Measurements from ENCODE around the gene ATP6V1G1.
"Not testable (repeated sequence)": the region's sequence is repeated elsewhere in the genome, so short reads cannot be mapped to it uniquely, and the experiment has no call there.

ATP6V1G1 gene

GRCh38 chr9:114587345-114588202 lies at the start of gene ATP6V1G1:
Gene ATP6V1G1 (plus strand): TSS chr9:114587769. CDS start chr9:114587839, 70 bp downstream.
- peak; percentile 99 for DNase-seq (ENCODE audit: low read depth)

DNA sequence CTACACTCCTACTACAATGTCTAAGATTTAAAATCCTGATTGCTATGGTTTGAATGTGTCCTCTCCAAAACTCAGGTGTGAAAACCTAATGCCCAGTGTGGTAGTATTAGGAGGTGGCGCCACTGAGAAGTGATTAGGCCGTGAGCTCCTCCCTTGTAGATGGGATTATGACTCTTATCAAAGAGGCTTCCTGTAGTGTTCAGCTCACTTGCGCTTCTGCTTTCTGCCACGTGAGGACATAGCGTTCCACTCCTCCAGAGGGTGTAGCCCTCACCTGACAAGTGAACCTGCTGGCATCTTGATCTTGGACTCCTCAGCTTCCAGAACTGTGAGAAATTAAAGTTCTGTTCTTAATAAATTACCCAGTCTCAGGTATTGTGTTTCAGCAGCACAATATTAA lies 49.3 kb upstream of the ATP6V1G1 start:
- DNase-seq (ENCODE audit: low read depth), result peak; percentile 32

DNA sequence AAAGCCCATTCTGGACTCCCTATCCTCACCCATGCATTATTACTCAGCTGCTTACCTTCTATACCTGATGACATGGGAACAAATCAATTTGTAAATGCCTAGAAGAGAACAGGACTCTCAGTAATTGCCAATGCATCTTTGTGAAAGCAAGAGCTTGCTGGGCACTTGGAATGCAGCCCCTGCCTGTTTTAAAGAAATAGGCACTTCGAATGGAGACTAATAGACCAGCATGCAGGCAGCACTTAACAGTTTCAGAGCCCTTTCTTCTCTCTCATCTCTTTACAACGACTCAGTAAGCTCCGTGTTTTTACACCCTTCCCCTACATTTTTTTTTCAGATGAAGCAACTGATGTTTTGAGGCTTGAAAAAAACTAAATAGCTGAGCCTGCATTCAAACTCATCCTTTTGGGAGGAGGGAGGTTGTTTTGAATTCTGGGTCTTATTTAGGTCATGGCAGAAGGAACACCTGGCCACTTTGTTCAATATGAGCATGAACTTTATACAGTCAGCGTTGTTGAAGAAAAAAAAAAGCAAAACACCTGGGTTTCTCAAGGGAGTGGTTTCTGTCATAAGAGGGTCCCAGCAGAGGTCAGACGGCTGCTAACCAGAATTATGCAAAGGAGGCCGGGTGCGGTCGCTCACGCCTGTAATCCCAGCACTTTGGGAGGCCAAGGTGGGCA lies 47.7 kb upstream of the ATP6V1G1 start:
- no peak for DNase-seq (ENCODE audit: low read depth)

- no peak for DNase-seq (ENCODE audit: low read depth)
These were observed 42.5 kb upstream of the ATP6V1G1 start for GRCh38 chr9:114545055-114545454.

DNA sequence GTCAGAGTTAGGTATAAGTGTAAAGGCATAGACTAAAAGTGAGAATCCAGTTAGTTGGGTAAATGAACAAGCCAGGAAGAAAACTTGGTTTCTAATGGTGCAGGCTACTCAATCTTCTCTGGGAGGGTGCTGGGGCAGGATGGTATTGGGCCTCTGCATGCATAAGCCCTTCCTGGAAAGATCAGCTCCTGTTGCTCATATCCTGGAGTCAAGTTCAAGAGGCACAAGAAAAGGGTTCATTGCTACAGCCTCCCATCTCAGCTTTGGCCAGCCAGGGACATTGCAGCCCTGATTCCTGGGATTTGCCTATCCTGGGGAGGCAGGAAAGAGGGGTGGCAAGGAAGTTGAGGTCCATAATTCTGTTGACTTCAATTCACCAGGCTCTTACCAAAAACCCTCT lies 40.7 kb upstream of the ATP6V1G1 start:
- no peak for DNase-seq (ENCODE audit: low read depth)

- peak; percentile 43 for DNase-seq (ENCODE audit: low read depth)
These were observed 37.8 kb upstream of the ATP6V1G1 start for GRCh38 chr9:114549697-114550330.

DNA sequence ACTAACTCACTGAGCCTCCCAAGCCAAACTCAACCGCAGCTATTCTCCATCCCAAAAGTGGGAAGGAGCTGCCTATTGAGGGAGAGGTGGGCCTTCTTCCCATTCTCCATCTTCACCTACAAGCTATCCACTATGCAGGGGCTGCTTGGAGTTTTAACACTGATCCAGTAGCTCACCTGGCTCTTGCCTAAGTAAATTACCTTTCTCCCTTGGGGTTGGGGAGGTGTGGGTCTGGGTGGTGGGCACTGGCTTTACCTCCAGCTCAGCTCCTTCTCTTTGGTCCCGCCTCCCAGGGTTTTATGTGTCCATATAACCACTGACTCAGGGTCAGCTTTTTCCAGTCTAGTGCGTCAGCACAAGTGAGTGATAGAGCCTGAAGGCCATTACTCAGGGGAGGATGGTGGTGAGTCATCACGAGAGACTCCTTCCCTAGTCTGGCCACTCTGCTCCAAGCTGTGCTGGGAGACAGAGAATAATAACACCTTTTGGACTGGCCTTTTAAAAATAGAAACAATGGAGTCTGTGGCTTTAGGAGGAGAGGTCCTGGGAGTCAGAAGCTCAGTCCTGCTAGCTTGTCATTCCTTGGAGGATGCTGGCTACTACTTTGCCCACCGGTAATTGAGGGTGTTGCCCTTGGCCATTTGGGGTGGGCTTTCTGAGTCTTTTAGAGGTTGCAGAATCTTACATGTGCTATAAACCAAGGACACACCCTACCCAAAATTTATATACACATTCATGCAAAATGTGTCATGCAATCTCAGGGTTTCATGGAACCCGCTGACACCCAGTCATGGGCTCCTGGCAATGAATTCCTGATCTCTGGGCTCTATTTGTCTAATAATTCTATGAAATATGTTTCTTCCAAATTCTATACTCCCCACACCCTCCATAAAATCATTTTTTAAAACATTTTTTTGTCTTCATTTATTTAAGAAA lies 35.6 kb upstream of the ATP6V1G1 start:
- DNase-seq (ENCODE audit: low read depth), result peak; percentile 98

GRCh38 chr9:114552706-114553105 lies 34.9 kb upstream of the ATP6V1G1 start:
- no peak for DNase-seq (ENCODE audit: low read depth)

GRCh38 chr9:114553202-114553601 lies 34.4 kb upstream of the ATP6V1G1 start:
- no peak for DNase-seq (ENCODE audit: low read depth)

- no peak for DNase-seq (ENCODE audit: low read depth)
These were observed 31.9 kb upstream of the ATP6V1G1 start for GRCh38 chr9:114555696-114556095.

GRCh38 chr9:114558027-114558675 lies 29.4 kb upstream of the ATP6V1G1 start:
- DNase-seq (ENCODE audit: low read depth), result peak; percentile 47

- no peak for DNase-seq (ENCODE audit: low read depth)
These were observed 27.6 kb upstream of the ATP6V1G1 start for GRCh38 chr9:114559830-114560513.

GRCh38 chr9:114560956-114561355 lies 26.6 kb upstream of the ATP6V1G1 start:
- DNase-seq (ENCODE audit: low read depth), result peak; percentile 69

GRCh38 chr9:114561771-114562170 lies 25.8 kb upstream of the ATP6V1G1 start:
- no peak for DNase-seq (ENCODE audit: low read depth)

DNA sequence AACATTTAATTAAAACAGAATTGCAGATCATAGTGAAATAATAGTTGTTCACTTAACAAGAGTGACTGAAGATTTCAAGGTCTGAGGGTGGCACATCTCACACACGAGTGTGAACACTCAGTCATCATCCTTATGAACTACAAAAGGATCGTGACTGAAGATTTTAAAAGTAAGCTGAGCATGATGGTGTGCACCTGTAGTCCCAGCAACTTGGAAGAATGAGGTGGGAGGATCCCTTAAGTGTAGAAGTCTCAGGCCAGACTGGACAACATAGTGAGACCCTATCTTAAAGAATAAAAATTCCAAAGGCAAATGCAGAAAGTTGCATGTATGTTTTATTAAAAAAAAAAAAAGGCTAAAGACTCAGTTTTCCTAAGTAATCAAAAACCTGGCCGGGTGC lies 22.4 kb upstream of the ATP6V1G1 start:
- DNase-seq (ENCODE audit: low read depth), result no peak

DNA sequence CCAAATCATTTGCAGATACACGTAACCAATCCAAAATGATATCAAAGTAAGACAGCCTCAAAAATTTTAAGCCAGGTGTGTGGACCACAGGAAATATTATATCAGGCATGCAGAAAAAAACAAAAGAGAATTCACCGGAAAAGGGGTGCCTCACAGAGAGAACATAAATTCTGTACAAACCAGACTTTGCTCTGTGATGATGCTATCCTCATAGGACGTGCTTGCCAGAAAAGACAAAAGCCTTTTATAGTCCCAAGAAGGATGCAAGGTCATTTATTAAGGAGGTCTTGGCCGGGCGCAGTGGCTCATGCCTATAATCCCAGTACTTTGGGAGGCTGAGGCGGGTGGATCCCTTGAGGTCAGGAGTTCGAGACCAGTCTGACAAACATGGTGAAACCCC lies 16.8 kb upstream of the ATP6V1G1 start:
- no peak for DNase-seq (ENCODE audit: low read depth)

GRCh38 chr9:114571391-114571790 lies 16.2 kb upstream of the ATP6V1G1 start:
- DNase-seq (ENCODE audit: low read depth), result no peak

- DNase-seq (ENCODE audit: low read depth), result no peak
These were observed 15.4 kb upstream of the ATP6V1G1 start for GRCh38 chr9:114572199-114572598.

GRCh38 chr9:114574438-114574837 lies 13.1 kb upstream of the ATP6V1G1 start:
- DNase-seq (ENCODE audit: low read depth), result peak; percentile 15

- not testable (repeated sequence) for DNase-seq (ENCODE audit: low read depth)
These were observed 10.8 kb upstream of the ATP6V1G1 start for GRCh38 chr9:114576779-114577178.

DNA sequence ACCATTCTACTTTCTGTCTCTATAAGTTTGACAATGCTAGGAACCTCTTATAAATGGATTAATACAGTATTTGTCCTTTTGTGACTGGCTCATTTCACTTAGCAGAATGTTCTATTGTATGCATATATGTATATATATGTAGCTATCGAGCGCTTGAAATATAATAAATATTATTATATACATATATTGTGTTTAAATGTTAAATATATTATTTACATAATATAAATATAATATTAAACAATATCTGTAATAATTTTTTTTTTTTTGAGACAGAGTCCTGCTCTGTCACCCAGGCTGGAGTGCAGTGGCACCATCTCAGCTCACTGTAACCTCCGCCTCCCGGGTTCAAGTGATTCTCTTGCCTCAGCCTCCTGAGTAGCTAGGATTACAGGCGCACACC lies 9.4 kb upstream of the ATP6V1G1 start:
- not testable (repeated sequence) for DNase-seq (ENCODE audit: low read depth)
